Astrocyte of the spinal cord (primary cell): ENCODE results near the gene SWSAP1.
A peak's percentile ranks its signal among the peaks of the same experiment; 100 is the strongest.
"Not testable (repeated sequence)": the region's sequence is repeated elsewhere in the genome, so short reads cannot be mapped to it uniquely, and the experiment has no call there.

Experiments
- DNase-seq: peaks from one replicate; pipeline ENCODE4 v3.0.0; 2011; ENCODE audit warnings: low read depth, low spot score
- H3K4me3 ChIP-seq: 2 replicates; pipeline ENCODE4 v1.5.1; 2011; ENCODE audit warnings: low read depth, mild to moderate bottlenecking, low read length, moderate library complexity
- CTCF ChIP-seq: IDR thresholded peaks from 2 replicates; pipeline ENCODE4 v1.5.1; 2012; ENCODE audit warnings: low read depth, mild to moderate bottlenecking, low read length, inconsistent platforms
- in situ Hi-C: cut with HindIII; loops from 2 replicates; pipeline ENCODE4 v1.10.0; 2017; ENCODE audit warnings: low sequenced_read_pairs

SWSAP1 gene

GRCh38 chr19:11335449-11336146, 38.9 kb upstream of the SWSAP1 start:
- H3K4me3 ChIP-seq, result no peak overlapping the region
- TF ChIP-seq CTCF, result no peak
- in situ Hi-C loops, result no loop called here
- DNase-seq, result no peak

- DNase-seq, result no peak
- H3K4me3 ChIP-seq, result no peak overlapping the region
- TF ChIP-seq CTCF, result no peak
- in situ Hi-C loops, result no loop called here
Measured at GRCh38 chr19:11337080-11337479, 37.4 kb upstream of the SWSAP1 start.

GRCh38 chr19:11338121-11338520, 36.3 kb upstream of the SWSAP1 start:
- no peak for TF ChIP-seq CTCF
- H3K4me3 ChIP-seq, result no peak overlapping the region
- in situ Hi-C loops, result no loop called here
- no peak for DNase-seq

GRCh38 chr19:11338569-11339253, 35.8 kb upstream of the SWSAP1 start:
- peak overlapping the region; percentile 47 for H3K4me3 ChIP-seq
- in situ Hi-C loops, result no loop called here
- no peak for DNase-seq
- TF ChIP-seq CTCF, result no peak

GRCh38 chr19:11339254-11340098, 35.0 kb upstream of the SWSAP1 start, which contains the start of gene RAB3D:
TSS of gene RAB3D (minus strand) at chr19:11339657. CDS start at chr19:11337399, 2,258 bp downstream.
- peak; percentile 81 for DNase-seq
- in situ Hi-C loops, result no loop called here
- H3K4me3 ChIP-seq, result peak within 1 kb of the TSS; percentile 47
- no peak for TF ChIP-seq CTCF

GRCh38 chr19:11340099-11340467, 34.4 kb upstream of the SWSAP1 start:
- in situ Hi-C loops, result not testable (repeated sequence)

More at GRCh38 chr19:11340099-11340467, 34.4 kb upstream of the SWSAP1 start:
- not testable (repeated sequence) for H3K4me3 ChIP-seq, DNase-seq
